ENCODE data around the gene UPF3A. TPM values are rescaled to one million over a fixed set of nuclear protein-coding genes. Genes with fewer than 3 reads are reported as not detected.
A peak's percentile ranks its signal among the peaks of the same experiment; 100 is the strongest.

The UPF3A gene
- total and polyA plus RNA-seq, 2 experiments from 2014 or later: 45.0 to 174 TPM

DNA sequence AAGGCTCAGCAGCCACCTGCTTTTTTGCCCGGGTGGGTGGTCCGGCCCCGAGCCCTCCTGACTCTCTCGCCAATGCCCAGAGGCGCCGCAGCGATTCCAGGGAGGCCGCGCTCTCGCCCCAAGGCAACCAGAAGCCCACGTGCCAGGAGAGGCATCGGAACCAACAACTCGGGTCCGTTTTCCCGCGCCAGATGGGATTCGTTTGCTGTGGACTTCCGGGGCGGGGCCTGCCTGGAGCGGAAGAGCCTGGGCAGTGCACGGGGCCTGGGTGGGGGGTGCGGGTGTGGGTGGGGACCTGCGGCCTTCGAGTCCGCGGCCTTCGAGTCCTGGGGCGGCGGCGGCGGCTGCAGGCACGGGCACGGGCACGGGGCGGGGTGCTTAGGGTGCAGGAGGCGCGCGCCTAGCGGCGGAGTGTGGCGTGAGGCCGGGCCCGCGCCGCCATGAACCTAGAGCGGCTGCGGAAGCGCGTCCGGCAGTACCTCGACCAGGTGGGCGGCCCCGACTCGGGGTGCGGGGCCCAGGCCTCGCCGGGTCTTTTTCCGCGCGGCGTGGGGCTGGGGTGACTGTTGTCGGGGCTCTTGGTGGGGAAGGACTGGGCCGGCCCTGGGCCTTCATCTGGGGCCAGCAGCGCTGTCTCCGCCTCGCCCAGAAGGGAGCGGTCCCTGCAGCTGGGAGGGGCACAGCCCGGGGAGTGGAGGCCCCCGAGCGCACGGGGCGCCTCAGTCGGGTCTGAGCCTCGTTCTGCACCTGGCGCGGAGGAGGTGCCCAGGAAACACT is 46.6 kb upstream of the UPF3A start, which contains the start of gene CDC16:
Gene CDC16, plus strand, starts transcription at position 253 of the 777 bp plus-strand sequence. Its CDS starts 188 bp downstream, at position 441.
- no peaks in the 10 kb centered on the region for H3K27me3 ChIP-seq (ENCODE audit: insufficient read depth)
- H2AFZ ChIP-seq: 0 out of 2 replicates have a peak within 1 kb of the TSS, but pooled peaks have one; percentile 33
- no peaks in the 10 kb centered on the region for H3K9me2 ChIP-seq (ENCODE audit: insufficient read depth)
- H3K27me3 Mint-ChIP-seq (ENCODE audit: insufficient read depth, low read depth, poor library complexity): peaks cover 7% of the 10 kb centered on the region
- DNase-seq (ENCODE audit: low spot score) (peak; percentile 97), ATAC-seq (peak; percentile 85)
- H3K9me3 Mint-ChIP-seq: peaks cover 4% of the 10 kb centered on the region
- peaks cover 24% of the 10 kb centered on the region for H3K4me1 ChIP-seq (ENCODE audit: insufficient read depth)
- no peak within 1 kb of the TSS for H3K27ac ChIP-seq (ENCODE audit: low read depth)
- TF ChIP-seq ZNF114 (CRISPR knock-in tag; IDR thresholded peaks at IDR 0.05) (0 out of 2 replicates have a peak, but pooled peaks have one; percentile 44), POLR2AphosphoS5 (IDR thresholded peaks at IDR 0.05; ENCODE audit: low read depth) (peak; percentile 68), EZH2 (IDR thresholded peaks at IDR 0.05; ENCODE audit: low read depth, unreplicated experiment) (no peak), STAT1 (IDR thresholded peaks at IDR 0.05; ENCODE audit: unreplicated experiment) (no peak), CREB1 (CRISPR knock-in tag; IDR thresholded peaks at IDR 0.05; ENCODE audit: low read depth) (peak; percentile 59; the same call in 1 of the 2 replicates), ZNF331 (CRISPR knock-in tag; IDR thresholded peaks at IDR 0.05; ENCODE audit: low read depth) (no peak)
- TF ChIP-seq, protein P1, sequence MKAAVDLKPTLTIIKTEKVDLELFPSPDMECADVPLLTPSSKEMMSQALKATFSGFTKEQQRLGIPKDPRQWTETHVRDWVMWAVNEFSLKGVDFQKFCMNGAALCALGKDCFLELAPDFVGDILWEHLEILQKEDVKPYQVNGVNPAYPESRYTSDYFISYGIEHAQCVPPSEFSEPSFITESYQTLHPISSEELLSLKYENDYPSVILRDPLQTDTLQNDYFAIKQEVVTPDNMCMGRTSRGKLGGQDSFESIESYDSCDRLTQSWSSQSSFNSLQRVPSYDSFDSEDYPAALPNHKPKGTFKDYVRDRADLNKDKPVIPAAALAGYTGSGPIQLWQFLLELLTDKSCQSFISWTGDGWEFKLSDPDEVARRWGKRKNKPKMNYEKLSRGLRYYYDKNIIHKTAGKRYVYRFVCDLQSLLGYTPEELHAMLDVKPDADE (IDR thresholded peaks at IDR 0.05): peak; percentile 58; the same call in 1 of the 2 replicates
- TF ChIP-seq, protein P2, sequence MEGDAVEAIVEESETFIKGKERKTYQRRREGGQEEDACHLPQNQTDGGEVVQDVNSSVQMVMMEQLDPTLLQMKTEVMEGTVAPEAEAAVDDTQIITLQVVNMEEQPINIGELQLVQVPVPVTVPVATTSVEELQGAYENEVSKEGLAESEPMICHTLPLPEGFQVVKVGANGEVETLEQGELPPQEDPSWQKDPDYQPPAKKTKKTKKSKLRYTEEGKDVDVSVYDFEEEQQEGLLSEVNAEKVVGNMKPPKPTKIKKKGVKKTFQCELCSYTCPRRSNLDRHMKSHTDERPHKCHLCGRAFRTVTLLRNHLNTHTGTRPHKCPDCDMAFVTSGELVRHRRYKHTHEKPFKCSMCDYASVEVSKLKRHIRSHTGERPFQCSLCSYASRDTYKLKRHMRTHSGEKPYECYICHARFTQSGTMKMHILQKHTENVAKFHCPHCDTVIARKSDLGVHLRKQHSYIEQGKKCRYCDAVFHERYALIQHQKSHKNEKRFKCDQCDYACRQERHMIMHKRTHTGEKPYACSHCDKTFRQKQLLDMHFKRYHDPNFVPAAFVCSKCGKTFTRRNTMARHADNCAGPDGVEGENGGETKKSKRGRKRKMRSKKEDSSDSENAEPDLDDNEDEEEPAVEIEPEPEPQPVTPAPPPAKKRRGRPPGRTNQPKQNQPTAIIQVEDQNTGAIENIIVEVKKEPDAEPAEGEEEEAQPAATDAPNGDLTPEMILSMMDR (conservative IDR thresholded peaks at IDR 0.05; ENCODE audit: low read depth in 2 of 2): no peak
- TF ChIP-seq, protein P3, sequence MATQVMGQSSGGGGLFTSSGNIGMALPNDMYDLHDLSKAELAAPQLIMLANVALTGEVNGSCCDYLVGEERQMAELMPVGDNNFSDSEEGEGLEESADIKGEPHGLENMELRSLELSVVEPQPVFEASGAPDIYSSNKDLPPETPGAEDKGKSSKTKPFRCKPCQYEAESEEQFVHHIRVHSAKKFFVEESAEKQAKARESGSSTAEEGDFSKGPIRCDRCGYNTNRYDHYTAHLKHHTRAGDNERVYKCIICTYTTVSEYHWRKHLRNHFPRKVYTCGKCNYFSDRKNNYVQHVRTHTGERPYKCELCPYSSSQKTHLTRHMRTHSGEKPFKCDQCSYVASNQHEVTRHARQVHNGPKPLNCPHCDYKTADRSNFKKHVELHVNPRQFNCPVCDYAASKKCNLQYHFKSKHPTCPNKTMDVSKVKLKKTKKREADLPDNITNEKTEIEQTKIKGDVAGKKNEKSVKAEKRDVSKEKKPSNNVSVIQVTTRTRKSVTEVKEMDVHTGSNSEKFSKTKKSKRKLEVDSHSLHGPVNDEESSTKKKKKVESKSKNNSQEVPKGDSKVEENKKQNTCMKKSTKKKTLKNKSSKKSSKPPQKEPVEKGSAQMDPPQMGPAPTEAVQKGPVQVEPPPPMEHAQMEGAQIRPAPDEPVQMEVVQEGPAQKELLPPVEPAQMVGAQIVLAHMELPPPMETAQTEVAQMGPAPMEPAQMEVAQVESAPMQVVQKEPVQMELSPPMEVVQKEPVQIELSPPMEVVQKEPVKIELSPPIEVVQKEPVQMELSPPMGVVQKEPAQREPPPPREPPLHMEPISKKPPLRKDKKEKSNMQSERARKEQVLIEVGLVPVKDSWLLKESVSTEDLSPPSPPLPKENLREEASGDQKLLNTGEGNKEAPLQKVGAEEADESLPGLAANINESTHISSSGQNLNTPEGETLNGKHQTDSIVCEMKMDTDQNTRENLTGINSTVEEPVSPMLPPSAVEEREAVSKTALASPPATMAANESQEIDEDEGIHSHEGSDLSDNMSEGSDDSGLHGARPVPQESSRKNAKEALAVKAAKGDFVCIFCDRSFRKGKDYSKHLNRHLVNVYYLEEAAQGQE (IDR thresholded peaks at IDR 0.05; ENCODE audit: unreplicated experiment): no peak
- H3K4me1 Mint-ChIP-seq: peaks cover 45% of the 10 kb centered on the region
- H3K36me3 ChIP-seq (ENCODE audit: insufficient read depth): peaks cover 25% of the 10 kb centered on the region
- H3K4me3 ChIP-seq: peak within 1 kb of the TSS; percentile 60
- peaks cover 42% of the 10 kb centered on the region for H3K36me3 Mint-ChIP-seq (ENCODE audit: low read depth)
- H4K20me1 ChIP-seq (replicated peaks; ENCODE audit: insufficient read depth): peaks cover 14% of the 10 kb centered on the region
- H3K27ac Mint-ChIP-seq: peak within 1 kb of the TSS; percentile 78
- H3K4me2 ChIP-seq: peak within 1 kb of the TSS; percentile 79
- no peaks in the 10 kb centered on the region; the same call in 1 of the 2 replicates for H3F3A ChIP-seq (replicated peaks; ENCODE audit: low read depth)
- H3K79me2 ChIP-seq (replicated peaks; ENCODE audit: insufficient read depth): peaks cover 36% of the 10 kb centered on the region
- H3K4me3 Mint-ChIP-seq: peak within 1 kb of the TSS; percentile 93
